DMS114 treated with DMSO at 0.1 percent for 48 hours (cell line): ENCODE data around the gene AGPAT2.

Experiments used
- DNase-seq: peaks from one replicate; lab custom pipeline; 2025; ENCODE audit not compliant: unreplicated experiment; lab: John Stamatoyannopoulos, UW

Gene AGPAT2

GRCh38 chr9:136690104-136690805, 3.0 kb upstream of the AGPAT2 start:
- DNase-seq, result no peak

- no peak for DNase-seq
These were observed 1.8 kb upstream of the AGPAT2 start for GRCh38 chr9:136689108-136689460.

GRCh38 chr9:136688274-136689107, 1.2 kb upstream of the AGPAT2 start:
- DNase-seq, result no peak

GRCh38 chr9:136687721-136688223, 515 bp upstream of the AGPAT2 start:
- DNase-seq, result no peak

GRCh38 chr9:136686534-136686793, 793 bp downstream of the AGPAT2 start:
- DNase-seq, result no peak

- DNase-seq, result no peak
These were observed 1.3 kb downstream of the AGPAT2 start for GRCh38 chr9:136685790-136686533.

GRCh38 chr9:136685216-136685615, 2.0 kb downstream of the AGPAT2 start:
- DNase-seq, result no peak

- DNase-seq, result no peak
These were observed 2.5 kb downstream of the AGPAT2 start for GRCh38 chr9:136684799-136685198.

GRCh38 chr9:136684339-136684738, 2.9 kb downstream of the AGPAT2 start:
- no peak for DNase-seq

GRCh38 chr9:136683755-136684154, 3.5 kb downstream of the AGPAT2 start:
- no peak for DNase-seq

- no peak for DNase-seq
These were observed 4.0 kb downstream of the AGPAT2 start for GRCh38 chr9:136683173-136683745.

GRCh38 chr9:136682710-136683109, 4.5 kb downstream of the AGPAT2 start:
- DNase-seq, result no peak

- DNase-seq, result no peak
These were observed 5.1 kb downstream of the AGPAT2 start for GRCh38 chr9:136681945-136682699.

- DNase-seq, result no peak
These were observed 6.2 kb downstream of the AGPAT2 start for GRCh38 chr9:136681029-136681428.

GRCh38 chr9:136679431-136679941, 7.8 kb downstream of the AGPAT2 start:
- DNase-seq, result no peak

- DNase-seq, result no peak
These were observed 8.6 kb downstream of the AGPAT2 start for GRCh38 chr9:136678624-136679023.

- no peak for DNase-seq
These were observed 9.2 kb downstream of the AGPAT2 start for GRCh38 chr9:136678034-136678433.

- DNase-seq, result no peak
These were observed 10.2 kb downstream of the AGPAT2 start for GRCh38 chr9:136676920-136677686.

- no peak for DNase-seq
These were observed 10.9 kb downstream of the AGPAT2 start for GRCh38 chr9:136676297-136676794.
